SK-N-SH (cell line): ENCODE data around the gene ANKS1B. TPM values are rescaled to one million over a fixed set of nuclear protein-coding genes. Genes with fewer than 3 reads are reported as not detected.

ENCODE experiments used
- CTCF ChIA-PET: fragments of 300-600, 350-600 bp; formaldehyde crosslinking; extraction: SDS; loops from one replicate; lab custom pipeline; 2021; lab: Yijun Ruan, JAX
- POLR2A ChIA-PET: fragments of 350-600 bp; sonication (Branson Sonifier 250); formaldehyde crosslinking; extraction: SDS; loops from one replicate; lab custom pipeline; 2020; ENCODE audit warnings: antibody characterized with exemption, inconsistent platforms; lab: Yijun Ruan, JAX
- DNase-seq: peaks from one replicate; pipeline ENCODE4 v3.0.0; 2012
- H2AFZ ChIP-seq: fragments of 200-600 bp; sonication (generic); 2 replicates; pipeline ENCODE4 v1.8.1; 2016; ENCODE audit warnings: antibody characterized with exemption, mild to moderate bottlenecking, low read depth
- H3F3A ChIP-seq: fragments of 200-600 bp; sonication (generic); replicated peaks from 2 replicates; pipeline ENCODE3; 2016; ENCODE audit warnings: antibody characterized with exemption, mild to moderate bottlenecking; ENCODE audit not compliant: insufficient read depth
- H3K27ac ChIP-seq, 2 experiments: fragments of 200-500 bp in 1 of 2; fragments of 200-600 bp in 1 of 2; sonication (Bioruptor generic) in 1 of 2; sonication (generic), shearing (Covaris generic) in 1 of 2; 2 replicates each; pipeline versions ENCODE4 v1.5.1 to v1.6.1; 2014 to 2016; ENCODE audit warnings: low read depth in 2 of 2, inconsistent platforms in 1 of 2, low read length in 1 of 2, mild to moderate bottlenecking in 1 of 2, mixed read lengths in 1 of 2
- H3K27me3 ChIP-seq: fragments of 200-600 bp; sonication (generic), shearing (Covaris generic); 2 replicates; pipeline ENCODE4 v1.6.1; 2016; ENCODE audit warnings: mixed run types; ENCODE audit not compliant: insufficient read depth
- H3K36me3 ChIP-seq, 2 experiments: fragments of 200-500 bp in 1 of 2; fragments of 200-600 bp in 1 of 2; sonication (Bioruptor generic) in 1 of 2; sonication (generic) in 1 of 2; replicated peaks in 1 of 2; 2 replicates each; pipeline versions ENCODE3 to v1.5.1; 2014 to 2016; ENCODE audit warnings: low read length in 1 of 2, mild to moderate bottlenecking in 1 of 2; ENCODE audit not compliant: insufficient read depth in 2 of 2, control insufficient read depth in 1 of 2
- H3K4me1 ChIP-seq, 2 experiments: fragments of 200-500 bp in 1 of 2; fragments of 200-600 bp in 1 of 2; sonication (Bioruptor generic) in 1 of 2; sonication (generic), shearing (Covaris generic) in 1 of 2; 2 replicates each; pipeline versions ENCODE4 v1.5.1 to v1.6.1; 2014 to 2016; ENCODE audit warnings: low read depth in 1 of 2, low read length in 1 of 2, mixed run types in 1 of 2; ENCODE audit not compliant: insufficient read depth in 2 of 2, control insufficient read depth in 1 of 2
- H3K4me2 ChIP-seq: fragments of 200-600 bp; sonication (generic), shearing (Covaris generic); 2 replicates; pipeline ENCODE4 v1.6.1; 2017; ENCODE audit warnings: mixed run types
- H3K4me3 ChIP-seq, 2 experiments: fragments of 200-500 bp in 1 of 2; fragments of 200-600 bp in 1 of 2; sonication (Bioruptor generic) in 1 of 2; sonication (generic), shearing (Covaris generic) in 1 of 2; 2 replicates each; pipeline versions ENCODE4 v1.5.1 to v1.8.1; 2014 to 2016; ENCODE audit warnings: low read depth in 2 of 2, inconsistent platforms in 1 of 2, low read length in 1 of 2, mild to moderate bottlenecking in 1 of 2, mixed read lengths in 1 of 2, moderate library complexity in 1 of 2
- H3K79me2 ChIP-seq: fragments of 200-600 bp; sonication (generic); 2 replicates; pipeline ENCODE4 v1.8.1; 2017; ENCODE audit warnings: mild to moderate bottlenecking; ENCODE audit not compliant: insufficient read depth
- H3K9ac ChIP-seq: fragments of 200-600 bp; sonication (generic); 2 replicates; pipeline ENCODE4 v1.6.1; 2017; ENCODE audit warnings: mixed run types
- H3K9me2 ChIP-seq: fragments of 200-600 bp; sonication (generic); 2 replicates; pipeline ENCODE4 v1.6.1; 2017; ENCODE audit warnings: mixed run types
- H3K9me3 ChIP-seq: fragments of 200-600 bp; sonication (generic); 2 replicates; pipeline ENCODE4 v1.6.1; 2017; ENCODE audit warnings: mixed run types, mild to moderate bottlenecking, moderate library complexity
- H4K20me1 ChIP-seq: fragments of 200-600 bp; sonication (generic); 2 replicates; pipeline ENCODE4 v1.6.1; 2017; ENCODE audit warnings: mild to moderate bottlenecking, mixed run types; ENCODE audit not compliant: insufficient read depth
- ELF1 ChIP-seq: IDR thresholded peaks from 2 replicates; pipeline ENCODE4 v1.4.0; 2012
- EZH2phosphoT487 ChIP-seq: fragments of 200-600 bp; sonication (generic); IDR thresholded peaks from 2 replicates; pipeline ENCODE4 v1.6.1; 2017; ENCODE audit warnings: low read depth, mixed run types, mild to moderate bottlenecking, antibody characterized with exemption, moderate library complexity, borderline replicate concordance
- FOSL2 ChIP-seq: IDR thresholded peaks from 2 replicates; pipeline ENCODE4 v1.4.0; 2012; ENCODE audit warnings: low read depth, mild to moderate bottlenecking, moderate library complexity, borderline replicate concordance
- FOXJ3 ChIP-seq: sonication (generic); formaldehyde crosslinking; IDR thresholded peaks from 2 replicates; pipeline ENCODE4 v1.5.1; 2020; ENCODE audit warnings: mild to moderate bottlenecking, missing genetic modification reagents
- FOXM1 ChIP-seq: IDR thresholded peaks from 2 replicates; pipeline ENCODE4 v1.4.0; 2012; ENCODE audit warnings: low read depth, mild to moderate bottlenecking
- GABPA ChIP-seq: IDR thresholded peaks from 2 replicates; pipeline ENCODE4 v1.4.0; 2012; ENCODE audit warnings: low read depth, mild to moderate bottlenecking
- IRF3 ChIP-seq: fragments of 150-350 bp; IDR thresholded peaks from 2 replicates; pipeline ENCODE4 v1.6.1; 2016; ENCODE audit warnings: mild to moderate bottlenecking, low read depth, low read length
- MEF2A ChIP-seq: IDR thresholded peaks from 2 replicates; pipeline ENCODE4 v1.4.0; 2012; ENCODE audit warnings: low read depth, borderline replicate concordance
- MXI1 ChIP-seq: IDR thresholded peaks from 2 replicates; pipeline ENCODE4 v1.6.1; 2012; ENCODE audit warnings: mild to moderate bottlenecking, low read depth, low read length, improper control_type of control experiment
- NFIC ChIP-seq: IDR thresholded peaks from 2 replicates; pipeline ENCODE4 v1.4.0; 2012; ENCODE audit warnings: borderline replicate concordance
- NRF1 ChIP-seq: IDR thresholded peaks from 2 replicates; pipeline ENCODE4 v1.6.1; 2012; ENCODE audit warnings: low read depth, mild to moderate bottlenecking, low read length
- PBX3 ChIP-seq: IDR thresholded peaks from 2 replicates; pipeline ENCODE4; 2012
- POLR2AphosphoS5 ChIP-seq: IDR thresholded peaks from 2 replicates; pipeline ENCODE4 v1.6.1; 2012; ENCODE audit warnings: low read depth, low read length
- RAD21 ChIP-seq: IDR thresholded peaks from 2 replicates; pipeline ENCODE4 v1.6.1; 2012; ENCODE audit warnings: mild to moderate bottlenecking, low read length
- RCOR1 ChIP-seq: fragments of 150-350 bp; IDR thresholded peaks from 2 replicates; pipeline ENCODE4 v1.6.1; 2017; ENCODE audit warnings: antibody characterized with exemption, low read length
- RFX5 ChIP-seq: IDR thresholded peaks from 2 replicates; pipeline ENCODE4 v1.6.1; 2012; ENCODE audit warnings: mild to moderate bottlenecking, improper control_type of control experiment, low read length
- RXRA ChIP-seq: IDR thresholded peaks from 2 replicates; pipeline ENCODE4 v1.4.0; 2012; ENCODE audit warnings: low read depth, mild to moderate bottlenecking, borderline replicate concordance
- SMC3 ChIP-seq: IDR thresholded peaks from 2 replicates; pipeline ENCODE4 v1.6.1; 2012; ENCODE audit warnings: low read depth, low read length, improper control_type of control experiment
- TEAD4 ChIP-seq: IDR thresholded peaks from 2 replicates; pipeline ENCODE4 v1.4.0; 2012; ENCODE audit warnings: mild to moderate bottlenecking, borderline replicate concordance; ENCODE audit not compliant: insufficient read depth
- USF1 ChIP-seq: IDR thresholded peaks from 2 replicates; pipeline ENCODE4 v1.4.0; 2012; ENCODE audit warnings: low read depth, borderline replicate concordance
- YY1 ChIP-seq: IDR thresholded peaks from 2 replicates; pipeline ENCODE4 v1.4.0; 2012; ENCODE audit warnings: low read depth, mild to moderate bottlenecking
- ZBTB33 ChIP-seq: IDR thresholded peaks from 2 replicates; pipeline ENCODE4 v1.4.0; 2012; ENCODE audit warnings: low read depth, borderline replicate concordance
- WGBS: methylation state at CpG from one replicate; pipeline ENCODE4 v1.1.6; 2017; ENCODE audit warnings: low lambda C conversion rate; 5-methylcytosine and 5-hydroxymethylcytosine counted together
- polyA plus RNA-seq, 3 experiments: library from polyadenylated mRNA; depleted of rRNA; stranded (reverse); fragments of >200 nt; gene quantifications; 2 replicates each; pipeline ENCODE4 v1.2.3, GENCODE V29; 2012

The ANKS1B gene
- polyA plus RNA-seq, 1 of the 3 experiments (the other 2 are of a cell fraction): 1.8 TPM

- TF ChIP-seq ZBTB33 (no peak), IRF3 (no peak), GABPA (no peak), MXI1 (no peak)
These were observed 917.5 kb downstream of the ANKS1B start (continued) for GRCh38 chr12:99067171-99067785.

- no peaks in the 10 kb centered on the region for H3K27me3 ChIP-seq
- no peaks in the 10 kb centered on the region for H3K9me2 ChIP-seq
- ChIA-PET POLR2A (no interaction called here), CTCF (interaction anchor here (0.7 kb wide), 1 partner anchor 40 kb away, joined by 3 read pairs; no protein-coding TSS in a partner anchor)
- H3K9ac ChIP-seq: no peak overlapping the region
- no peaks in the 10 kb centered on the region for H4K20me1 ChIP-seq
- no peak for DNase-seq
- no peak overlapping the region for H3K4me3 ChIP-seq
- no peak overlapping the region for H3K4me2 ChIP-seq
- no peak overlapping the region for H3K27ac ChIP-seq
- H3K79me2 ChIP-seq: no peaks in the 10 kb centered on the region
- TF ChIP-seq NRF1 (no peak), SMC3 (no peak), MEF2A (no peak), YY1 (no peak)
- H3K4me1 ChIP-seq: no peaks in the 10 kb centered on the region
- H3K36me3 ChIP-seq: no peaks in the 10 kb centered on the region
- no peak overlapping the region for H2AFZ ChIP-seq
- 61% methylated on average over 3 of the region's 3 CpGs for WGBS
- H3K9me3 ChIP-seq: no peaks in the 10 kb centered on the region
- H3F3A ChIP-seq: no peaks in the 10 kb centered on the region
These were observed 918.0 kb downstream of the ANKS1B start for GRCh38 chr12:99066726-99067125.

- H4K20me1 ChIP-seq: no peaks in the 10 kb centered on the region
- H3K4me2 ChIP-seq: no peak overlapping the region
- no peaks in the 10 kb centered on the region for H3K27me3 ChIP-seq
- no peaks in the 10 kb centered on the region for H3K9me3 ChIP-seq
- DNase-seq: no peak
- WGBS: 49% methylated on average over 4 of the region's 4 CpGs
- H3K4me3 ChIP-seq: no peak overlapping the region
- no peak overlapping the region for H3K9ac ChIP-seq
- H2AFZ ChIP-seq: no peak overlapping the region
- CTCF ChIA-PET: interaction anchor here (2.0 kb wide), 1 partner anchor 20 kb away, joined by 7 read pairs; no protein-coding TSS in a partner anchor
- H3K36me3 ChIP-seq: no peaks in the 10 kb centered on the region
- H3K4me1 ChIP-seq: peaks cover 0 to 6% of the 10 kb centered on the region in 2 experiments; a peak in 2 of 4 replicates
- H3K9me2 ChIP-seq: no peaks in the 10 kb centered on the region
- H3K79me2 ChIP-seq: no peaks in the 10 kb centered on the region
- POLR2A ChIA-PET: no interaction called here
- H3K27ac ChIP-seq: no peak overlapping the region
- H3F3A ChIP-seq: no peaks in the 10 kb centered on the region
- no peak for TF ChIP-seq FOXM1
- TF ChIP-seq RAD21: no peak
- no peak for TF ChIP-seq RFX5
- no peak for TF ChIP-seq POLR2AphosphoS5
- TF ChIP-seq RCOR1: no peak
- TF ChIP-seq ELF1: no peak
- no peak for TF ChIP-seq EZH2phosphoT487
- no peak for TF ChIP-seq TEAD4
- TF ChIP-seq PBX3: no peak
- no peak for TF ChIP-seq FOSL2
- TF ChIP-seq USF1: no peak
- TF ChIP-seq NRF1: no peak
- no peak for TF ChIP-seq RXRA
- no peak for TF ChIP-seq NFIC
- no peak for TF ChIP-seq SMC3
- TF ChIP-seq FOXJ3 (CRISPR knock-in tag): no peak
These were observed 921.6 kb downstream of the ANKS1B start for GRCh38 chr12:99063182-99063581.
